Panc1 (cell line): ENCODE measurements around the gene SNX27. TPM values are rescaled to one million over a fixed set of nuclear protein-coding genes. Genes with fewer than 3 reads are reported as not detected.

Experiments
- ATAC-seq: fragments of 200-7000 bp; cut with Tn5 transposase; 2 replicates; pipeline ENCODE4 v1.9.1; 2020; ENCODE audit warnings: mild to moderate bottlenecking, moderate library complexity
- BruUV-seq: library from RNA; stranded (reverse); fragments of 400-500 nt; replicated peaks from 2 replicates; lab custom pipeline; 2021; lab: Mats Ljungman, UMichigan
- CTCF ChIA-PET: fragments of 300-600 bp; sonication (Branson Sonifier 250); formaldehyde crosslinking; loops from one replicate; lab custom pipeline; 2022; ENCODE audit warnings: antibody characterized with exemption; lab: Charles Lee
- POLR2A ChIA-PET: fragments of 300-600 bp; sonication (Branson Sonifier 250); formaldehyde crosslinking; loops from one replicate; lab custom pipeline; 2022; ENCODE audit warnings: antibody characterized with exemption; lab: Charles Lee
- DNase-seq: peaks from one replicate; pipeline ENCODE4 v3.0.0-alpha.2; 2010; ENCODE audit warnings: low read depth, low spot score
- H3K27ac ChIP-seq: 2 replicates; pipeline ENCODE4 v1.5.1; 2011; ENCODE audit warnings: mild to moderate bottlenecking, low read length, inconsistent platforms
- H3K27me3 ChIP-seq: fragments of 200-500 bp; sonication (Bioruptor generic); 2 replicates; pipeline ENCODE4 v1.6.0; 2014; ENCODE audit warnings: low read length, inconsistent platforms; ENCODE audit not compliant: control insufficient read depth, insufficient read depth
- H3K36me3 ChIP-seq: fragments of 200-500 bp; sonication (Bioruptor generic); 2 replicates; pipeline ENCODE4 v1.5.1; 2014; ENCODE audit warnings: inconsistent platforms, mild to moderate bottlenecking, low read length, moderate library complexity; ENCODE audit not compliant: control insufficient read depth, insufficient read depth
- H3K4me1 ChIP-seq: 2 replicates; pipeline ENCODE4 v1.5.1; 2011; ENCODE audit warnings: inconsistent platforms, mild to moderate bottlenecking, low read length, moderate library complexity; ENCODE audit not compliant: control insufficient read depth, insufficient read depth
- H3K4me3 ChIP-seq, 2 experiments: 2 replicates each; pipeline ENCODE4 v1.5.1; 2011 to 2012; ENCODE audit warnings: low read depth in 2 of 2, low read length in 2 of 2, mild to moderate bottlenecking in 2 of 2, inconsistent platforms in 1 of 2, moderate library complexity in 1 of 2
- H3K9me3 ChIP-seq: fragments of 200-500 bp; sonication (Bioruptor generic); 2 replicates; pipeline ENCODE4 v1.5.1; 2014; ENCODE audit warnings: low read depth, mild to moderate bottlenecking, inconsistent platforms, low read length, moderate library complexity; ENCODE audit not compliant: control insufficient read depth, insufficient read depth
- CTCF ChIP-seq: fragments of 450-650 bp; IDR thresholded peaks from 2 replicates; pipeline ENCODE4 v1.5.1; 2017; ENCODE audit warnings: mild to moderate bottlenecking
- POLR2AphosphoS5 ChIP-seq: IDR thresholded peaks from 2 replicates; pipeline ENCODE4 v1.6.1; 2012; ENCODE audit warnings: mild to moderate bottlenecking, low read depth, low read length, moderate library complexity
- REST ChIP-seq, 2 experiments: IDR thresholded peaks; 2 replicates each; pipeline ENCODE4 v1.6.1; 2011 to 2012; ENCODE audit warnings: low read depth in 2 of 2, control low read depth in 1 of 2, low read length in 1 of 2, mild to moderate bottlenecking in 1 of 2, moderate library complexity in 1 of 2; ENCODE audit not compliant: insufficient read depth in 1 of 2
- SIN3A ChIP-seq: IDR thresholded peaks from 2 replicates; pipeline ENCODE4 v1.6.1; 2012; ENCODE audit warnings: low read depth, mild to moderate bottlenecking, low read length, moderate library complexity, borderline replicate concordance; ENCODE audit not compliant: insufficient read depth
- TCF7L2 ChIP-seq: IDR thresholded peaks from 2 replicates; pipeline ENCODE4 v1.6.1; 2011; ENCODE audit warnings: mild to moderate bottlenecking, low read depth, low read length, inconsistent platforms
- in situ Hi-C: cut with HindIII; loops from 2 replicates; pipeline ENCODE4 v1.10.0; 2016; ENCODE audit warnings: low sequenced_read_pairs, low pct_unique_long_range_greater_than_20kb
- intact Hi-C: fragments of 100-400 bp; cut with micrococcal nuclease; formaldehyde crosslinking; loops from one replicate; pipeline ENCODE4 v1.10.0; 2022; ENCODE audit not compliant: unreplicated experiment
- total RNA-seq: library from RNA; stranded (reverse); gene quantifications from one replicate; pipeline ENCODE4 v1.2.1, GENCODE V29; 2021; ENCODE audit not compliant: unreplicated experiment

SNX27 gene
- total RNA-seq, 1 experiment from 2014 or later = 58.4 TPM

- in situ Hi-C loops (no loop called here), intact Hi-C loops (no loop called here)
- no peaks in the 10 kb centered on the region for H3K27me3 ChIP-seq
- no peaks in the 10 kb centered on the region for H3K36me3 ChIP-seq
- no peak overlapping the region for H3K4me3 ChIP-seq
- ChIA-PET POLR2A (no interaction called here), CTCF (no interaction called here)
- no TSS peak for BruUV-seq
- H3K9me3 ChIP-seq = no peaks in the 10 kb centered on the region
- H3K4me1 ChIP-seq = peaks cover 28% of the 10 kb centered on the region
- ATAC-seq = no peak
- TF ChIP-seq TCF7L2 = no peak
- TF ChIP-seq CTCF = no peak
- no peak for TF ChIP-seq POLR2AphosphoS5
- no peak for TF ChIP-seq SIN3A
- TF ChIP-seq REST (IDR thresholded peaks at IDR 0.05; ENCODE audit: insufficient read depth in 1 of 2, low read depth in 2 of 2, low read length in 1 of 2) = no peak
- no peak for DNase-seq
- no peak overlapping the region for H3K27ac ChIP-seq
These were observed 12.9 kb downstream of the SNX27 start for GRCh38 chr1:151624783-151625182.

GRCh38 chr1:151626740-151627334 lies 15.0 kb downstream of the SNX27 start:
- Histone ChIP-seq H3K36me3 (no peaks in the 10 kb centered on the region), H3K27me3 (no peaks in the 10 kb centered on the region), H3K4me1 (peaks cover 11% of the 10 kb centered on the region), H3K27ac (no peak overlapping the region), H3K4me3 (no peak overlapping the region), H3K9me3 (no peaks in the 10 kb centered on the region)
- DNase-seq (no peak), ATAC-seq (no peak)
- ChIA-PET CTCF (no interaction called here), POLR2A (no interaction called here)
- intact Hi-C loops (no loop called here), in situ Hi-C loops (no loop called here)
- TF ChIP-seq POLR2AphosphoS5 = no peak
- no peak for TF ChIP-seq REST (IDR thresholded peaks at IDR 0.05; ENCODE audit: insufficient read depth in 1 of 2, low read depth in 2 of 2, low read length in 1 of 2)
- TF ChIP-seq TCF7L2 = no peak
- no peak for TF ChIP-seq CTCF
- no peak for TF ChIP-seq SIN3A
- BruUV-seq = TSS peak; percentile 17
